GM21367 (cell line): ENCODE results near the gene SREK1IP1.

Source experiments
- ATAC-seq: cut with Tn5 transposase; IDR thresholded peaks from one replicate; pipeline ENCODE4 v1.9.1; 2021; ENCODE audit not compliant: unreplicated experiment

SREK1IP1 gene

GRCh38 chr5:64768358-64769312, at the start of gene SREK1IP1, which contains the start of gene CWC27:
Gene SREK1IP1 (minus strand): TSS chr5:64768691. CDS start chr5:64768517, 174 bp downstream.
Gene CWC27 (plus strand): TSS chr5:64768930. CDS start chr5:64769147, 217 bp downstream.
- ATAC-seq, result peak; percentile 94

- no peak for ATAC-seq
Observed at GRCh38 chr5:64818245-64818644, 49.8 kb upstream of the SREK1IP1 start.

- peak; percentile 88 for ATAC-seq
Observed at GRCh38 chr5:64814073-64814472, 45.6 kb upstream of the SREK1IP1 start.

- no peak for ATAC-seq
Observed at GRCh38 chr5:64811050-64811640, 42.7 kb upstream of the SREK1IP1 start.

- no peak for ATAC-seq
Observed at GRCh38 chr5:64807520-64807919, 39.0 kb upstream of the SREK1IP1 start.

GRCh38 chr5:64806537-64806936, 38.0 kb upstream of the SREK1IP1 start:
- no peak for ATAC-seq

GRCh38 chr5:64800926-64801325, 32.4 kb upstream of the SREK1IP1 start:
- no peak for ATAC-seq

GRCh38 chr5:64796301-64796700, 27.8 kb upstream of the SREK1IP1 start:
- ATAC-seq, result no peak

- ATAC-seq, result no peak
Observed at GRCh38 chr5:64794053-64794770, 25.7 kb upstream of the SREK1IP1 start.

- no peak for ATAC-seq
Observed at GRCh38 chr5:64792469-64792868, 24.0 kb upstream of the SREK1IP1 start.

- no peak for ATAC-seq
Observed at GRCh38 chr5:64790210-64790609, 21.7 kb upstream of the SREK1IP1 start.

GRCh38 chr5:64789457-64789856, 21.0 kb upstream of the SREK1IP1 start:
- no peak for ATAC-seq

GRCh38 chr5:64788156-64788555, 19.7 kb upstream of the SREK1IP1 start:
- no peak for ATAC-seq

GRCh38 chr5:64786372-64786771, 17.9 kb upstream of the SREK1IP1 start:
- ATAC-seq, result no peak

- ATAC-seq, result peak; percentile 89
Observed at GRCh38 chr5:64784451-64785025, 16.0 kb upstream of the SREK1IP1 start.

- no peak for ATAC-seq
Observed at GRCh38 chr5:64775291-64775690, 6.8 kb upstream of the SREK1IP1 start.

- peak; percentile 54 for ATAC-seq
Observed at GRCh38 chr5:64773533-64773932, 5.0 kb upstream of the SREK1IP1 start.

GRCh38 chr5:64771736-64772135, 3.2 kb upstream of the SREK1IP1 start:
- no peak for ATAC-seq

GRCh38 chr5:64769855-64770254, 1.4 kb upstream of the SREK1IP1 start:
- ATAC-seq, result no peak

GRCh38 chr5:64767959-64768357, 533 bp downstream of the SREK1IP1 start:
- ATAC-seq, result peak; percentile 1

GRCh38 chr5:64766941-64767340, 1.6 kb downstream of the SREK1IP1 start:
- ATAC-seq, result no peak
